Measurements from ENCODE around the gene CUBN.
A peak's percentile ranks its signal among the peaks of the same experiment; 100 is the strongest.

Gene CUBN

DNA sequence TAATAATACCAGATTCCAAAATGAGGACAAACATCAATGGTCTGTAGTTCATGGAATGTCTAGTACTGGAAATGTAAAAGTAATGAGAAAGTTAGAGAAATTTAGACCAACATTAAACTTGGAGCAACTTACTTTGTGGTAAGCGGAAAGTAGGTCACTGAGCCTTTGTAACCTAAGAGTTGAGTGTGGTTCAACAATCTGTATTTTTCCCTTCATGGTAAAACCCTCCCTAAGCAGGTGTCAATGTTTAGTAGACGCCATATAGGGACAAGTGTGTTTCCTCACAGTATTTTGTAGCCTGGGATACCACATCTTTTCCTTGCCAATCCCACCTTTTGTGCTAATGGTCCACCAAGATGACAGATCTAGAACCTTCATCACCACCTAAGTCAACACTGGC is 245.1 kb downstream of the CUBN start:
- TF ChIP-seq ZSCAN16 (tag by site-specific recombination; IDR thresholded peaks at IDR 0.05) (no peak), ZNF2 (tag by site-specific recombination; IDR thresholded peaks at IDR 0.05) (no peak), ZNF830 (tag by site-specific recombination; IDR thresholded peaks at IDR 0.05; ENCODE audit: low read depth) (no peak)
- POLR2A ChIA-PET, result no interaction called here

DNA sequence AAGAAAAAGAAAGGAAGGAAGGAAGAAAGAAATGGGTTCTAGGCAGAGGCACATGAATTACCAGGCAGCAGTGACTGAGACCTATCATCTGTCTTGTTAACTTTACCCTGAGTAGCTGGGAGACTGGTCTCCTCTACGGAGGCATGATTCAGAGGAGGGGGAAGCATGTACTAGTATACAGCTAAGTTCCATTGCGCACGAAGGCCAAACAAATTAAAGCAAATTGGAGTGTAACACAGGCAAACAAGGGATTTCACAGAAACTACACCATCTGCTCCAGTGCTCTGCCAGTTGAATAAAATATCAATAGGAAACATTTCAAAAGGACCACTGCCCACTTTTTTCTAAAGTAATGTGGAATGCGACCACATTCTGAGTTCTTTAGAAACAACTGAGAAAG is 246.5 kb downstream of the CUBN start:
- POLR2A ChIA-PET, result no interaction called here
- Histone ChIP-seq H3K27ac (ENCODE audit: extremely low read depth, low read depth, low read length) (no peak overlapping the region), H3K9me3 (ENCODE audit: control insufficient read depth, insufficient read depth, low read depth, low read length) (no peaks in the 10 kb centered on the region), H3K4me1 (ENCODE audit: control insufficient read depth, insufficient read depth, low read length) (no peaks in the 10 kb centered on the region), H3K4me3 (ENCODE audit: low read depth, low read length) (no peak overlapping the region), H3K36me3 (ENCODE audit: control insufficient read depth in 2 of 2, insufficient read depth in 1 of 2, low read length in 2 of 2) (no peaks in the 10 kb centered on the region)
- TF ChIP-seq ZNF366 (tag by site-specific recombination; conservative IDR thresholded peaks at IDR 0.05) (0 out of 2 replicates have a peak, but pooled peaks have one; percentile 52), PRDM1 (tag by site-specific recombination; IDR thresholded peaks at IDR 0.05) (no peak)
- CTCF ChIA-PET, result interaction anchor here (0.5 kb wide), 1 partner anchor 12 kb away, joined by 3 read pairs; no protein-coding TSS in a partner anchor

More for the DNA sequence above, 245.1 kb downstream of the CUBN start:
- H3K9me3 ChIP-seq (ENCODE audit: control insufficient read depth, insufficient read depth, low read depth, low read length), result no peaks in the 10 kb centered on the region
- no peaks in the 10 kb centered on the region for H3K36me3 ChIP-seq (ENCODE audit: control insufficient read depth in 2 of 2, insufficient read depth in 1 of 2, low read length in 2 of 2)
- H3K4me3 ChIP-seq (ENCODE audit: low read depth, low read length), result no peak overlapping the region
- H3K27ac ChIP-seq (ENCODE audit: extremely low read depth, low read depth, low read length), result no peak overlapping the region
- no peaks in the 10 kb centered on the region for H3K4me1 ChIP-seq (ENCODE audit: control insufficient read depth, insufficient read depth, low read length)
- CTCF ChIA-PET, result no interaction called here

DNA sequence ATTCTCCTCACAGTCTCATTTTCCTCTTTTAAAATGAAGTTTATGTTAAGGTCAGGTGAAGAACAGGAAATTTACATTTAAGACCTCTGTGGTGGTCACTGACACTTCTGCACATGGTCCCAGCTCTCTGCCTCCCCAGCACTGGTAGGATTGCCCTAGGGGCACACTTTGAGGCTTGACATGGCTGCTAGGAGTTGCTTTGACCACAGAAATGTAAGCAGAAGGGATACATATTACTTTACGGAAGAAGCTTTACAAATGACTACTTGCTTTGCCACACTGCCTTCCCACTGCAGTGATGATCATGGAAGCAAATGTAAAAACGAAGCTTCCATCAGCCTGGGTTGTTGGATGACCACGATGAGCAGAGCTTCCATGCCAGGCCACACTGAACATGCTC is 259.3 kb downstream of the CUBN start:
- Histone ChIP-seq H3K36me3 (ENCODE audit: control insufficient read depth in 2 of 2, insufficient read depth in 1 of 2, low read length in 2 of 2) (no peaks in the 10 kb centered on the region), H3K9me3 (ENCODE audit: control insufficient read depth, insufficient read depth, low read depth, low read length) (no peaks in the 10 kb centered on the region), H3K4me1 (ENCODE audit: control insufficient read depth, insufficient read depth, low read length) (no peaks in the 10 kb centered on the region), H3K27ac (ENCODE audit: extremely low read depth, low read depth, low read length) (no peak overlapping the region), H3K4me3 (ENCODE audit: low read depth, low read length) (no peak overlapping the region)
- CTCF ChIA-PET, result interaction anchor here (0.6 to 1.7 kb wide), 4 partner anchors 12 to 1431 kb away, joined by 3 to 6 read pairs (median 4); no protein-coding TSS in a partner anchor
- POLR2A ChIA-PET, result no interaction called here
- TF ChIP-seq, protein P1, sequence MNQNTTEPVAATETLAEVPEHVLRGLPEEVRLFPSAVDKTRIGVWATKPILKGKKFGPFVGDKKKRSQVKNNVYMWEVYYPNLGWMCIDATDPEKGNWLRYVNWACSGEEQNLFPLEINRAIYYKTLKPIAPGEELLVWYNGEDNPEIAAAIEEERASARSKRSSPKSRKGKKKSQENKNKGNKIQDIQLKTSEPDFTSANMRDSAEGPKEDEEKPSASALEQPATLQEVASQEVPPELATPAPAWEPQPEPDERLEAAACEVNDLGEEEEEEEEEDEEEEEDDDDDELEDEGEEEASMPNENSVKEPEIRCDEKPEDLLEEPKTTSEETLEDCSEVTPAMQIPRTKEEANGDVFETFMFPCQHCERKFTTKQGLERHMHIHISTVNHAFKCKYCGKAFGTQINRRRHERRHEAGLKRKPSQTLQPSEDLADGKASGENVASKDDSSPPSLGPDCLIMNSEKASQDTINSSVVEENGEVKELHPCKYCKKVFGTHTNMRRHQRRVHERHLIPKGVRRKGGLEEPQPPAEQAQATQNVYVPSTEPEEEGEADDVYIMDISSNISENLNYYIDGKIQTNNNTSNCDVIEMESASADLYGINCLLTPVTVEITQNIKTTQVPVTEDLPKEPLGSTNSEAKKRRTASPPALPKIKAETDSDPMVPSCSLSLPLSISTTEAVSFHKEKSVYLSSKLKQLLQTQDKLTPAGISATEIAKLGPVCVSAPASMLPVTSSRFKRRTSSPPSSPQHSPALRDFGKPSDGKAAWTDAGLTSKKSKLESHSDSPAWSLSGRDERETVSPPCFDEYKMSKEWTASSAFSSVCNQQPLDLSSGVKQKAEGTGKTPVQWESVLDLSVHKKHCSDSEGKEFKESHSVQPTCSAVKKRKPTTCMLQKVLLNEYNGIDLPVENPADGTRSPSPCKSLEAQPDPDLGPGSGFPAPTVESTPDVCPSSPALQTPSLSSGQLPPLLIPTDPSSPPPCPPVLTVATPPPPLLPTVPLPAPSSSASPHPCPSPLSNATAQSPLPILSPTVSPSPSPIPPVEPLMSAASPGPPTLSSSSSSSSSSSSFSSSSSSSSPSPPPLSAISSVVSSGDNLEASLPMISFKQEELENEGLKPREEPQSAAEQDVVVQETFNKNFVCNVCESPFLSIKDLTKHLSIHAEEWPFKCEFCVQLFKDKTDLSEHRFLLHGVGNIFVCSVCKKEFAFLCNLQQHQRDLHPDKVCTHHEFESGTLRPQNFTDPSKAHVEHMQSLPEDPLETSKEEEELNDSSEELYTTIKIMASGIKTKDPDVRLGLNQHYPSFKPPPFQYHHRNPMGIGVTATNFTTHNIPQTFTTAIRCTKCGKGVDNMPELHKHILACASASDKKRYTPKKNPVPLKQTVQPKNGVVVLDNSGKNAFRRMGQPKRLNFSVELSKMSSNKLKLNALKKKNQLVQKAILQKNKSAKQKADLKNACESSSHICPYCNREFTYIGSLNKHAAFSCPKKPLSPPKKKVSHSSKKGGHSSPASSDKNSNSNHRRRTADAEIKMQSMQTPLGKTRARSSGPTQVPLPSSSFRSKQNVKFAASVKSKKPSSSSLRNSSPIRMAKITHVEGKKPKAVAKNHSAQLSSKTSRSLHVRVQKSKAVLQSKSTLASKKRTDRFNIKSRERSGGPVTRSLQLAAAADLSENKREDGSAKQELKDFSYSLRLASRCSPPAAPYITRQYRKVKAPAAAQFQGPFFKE (tag by site-specific recombination; IDR thresholded peaks at IDR 0.05; ENCODE audit: borderline replicate concordance), result no peak
- TF ChIP-seq PRDM1 (tag by site-specific recombination; IDR thresholded peaks at IDR 0.05), result no peak
- no peak for TF ChIP-seq KLF7 (tag by site-specific recombination; IDR thresholded peaks at IDR 0.05; ENCODE audit: borderline replicate concordance)
- TF ChIP-seq, protein P2, sequence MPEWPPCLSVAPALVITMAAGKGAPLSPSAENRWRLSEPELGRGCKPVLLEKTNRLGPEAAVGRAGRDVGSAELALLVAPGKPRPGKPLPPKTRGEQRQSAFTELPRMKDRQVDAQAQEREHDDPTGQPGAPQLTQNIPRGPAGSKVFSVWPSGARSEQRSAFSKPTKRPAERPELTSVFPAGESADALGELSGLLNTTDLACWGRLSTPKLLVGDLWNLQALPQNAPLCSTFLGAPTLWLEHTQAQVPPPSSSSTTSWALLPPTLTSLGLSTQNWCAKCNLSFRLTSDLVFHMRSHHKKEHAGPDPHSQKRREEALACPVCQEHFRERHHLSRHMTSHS (tag by site-specific recombination; IDR thresholded peaks at IDR 0.05), result no peak
- TF ChIP-seq ZNF776 (tag by site-specific recombination; IDR thresholded peaks at IDR 0.05; ENCODE audit: borderline replicate concordance), result no peak
- no peak for TF ChIP-seq KLF8 (tag by site-specific recombination; IDR thresholded peaks at IDR 0.05)
- TF ChIP-seq ZNF112 (tag by site-specific recombination; IDR thresholded peaks at IDR 0.05), result no peak
- TF ChIP-seq SETDB1 (IDR thresholded peaks at IDR 0.05; ENCODE audit: insufficient read length, low read length), result no peak
- TF ChIP-seq ZNF660 (tag by site-specific recombination; IDR thresholded peaks at IDR 0.05), result no peak
- TF ChIP-seq WT1 (tag by site-specific recombination; IDR thresholded peaks at IDR 0.05), result no peak
- no peak for TF ChIP-seq ZNF184 (tag by site-specific recombination; IDR thresholded peaks at IDR 0.05)
- TF ChIP-seq FEZF1 (tag by site-specific recombination; IDR thresholded peaks at IDR 0.05), result no peak
- no peak for TF ChIP-seq ZNF626 (tag by site-specific recombination; IDR thresholded peaks at IDR 0.05)
